Mucosa of stomach (tissue), 1 donor: Measurements from ENCODE around the gene GAMT.

Experiments
- H3K27me3 ChIP-seq: one replicate; pipeline ENCODE4 v1.7.0; 2013; ENCODE audit warnings: mild to moderate bottlenecking, low read length; ENCODE audit not compliant: control insufficient read depth, insufficient read depth
- H3K36me3 ChIP-seq: one replicate; pipeline ENCODE4 v1.7.0; 2013; ENCODE audit warnings: low read length; ENCODE audit not compliant: control insufficient read depth, insufficient read depth
- H3K4me1 ChIP-seq: one replicate; pipeline ENCODE4 v1.7.0; 2013; ENCODE audit warnings: mild to moderate bottlenecking, low read length; ENCODE audit not compliant: control insufficient read depth, insufficient read depth
- H3K4me3 ChIP-seq: one replicate; pipeline ENCODE4 v1.7.0; 2013; ENCODE audit warnings: low read length
- H3K9ac ChIP-seq: one replicate; pipeline ENCODE4 v1.7.0; 2013; ENCODE audit warnings: mild to moderate bottlenecking, low read length, moderate library complexity
- H3K9me3 ChIP-seq: one replicate; pipeline ENCODE4 v1.7.0; 2013; ENCODE audit warnings: mild to moderate bottlenecking, low read length, moderate library complexity; ENCODE audit not compliant: control insufficient read depth
- donor health status: Pancreatic carcinoma.

GAMT gene

DNA sequence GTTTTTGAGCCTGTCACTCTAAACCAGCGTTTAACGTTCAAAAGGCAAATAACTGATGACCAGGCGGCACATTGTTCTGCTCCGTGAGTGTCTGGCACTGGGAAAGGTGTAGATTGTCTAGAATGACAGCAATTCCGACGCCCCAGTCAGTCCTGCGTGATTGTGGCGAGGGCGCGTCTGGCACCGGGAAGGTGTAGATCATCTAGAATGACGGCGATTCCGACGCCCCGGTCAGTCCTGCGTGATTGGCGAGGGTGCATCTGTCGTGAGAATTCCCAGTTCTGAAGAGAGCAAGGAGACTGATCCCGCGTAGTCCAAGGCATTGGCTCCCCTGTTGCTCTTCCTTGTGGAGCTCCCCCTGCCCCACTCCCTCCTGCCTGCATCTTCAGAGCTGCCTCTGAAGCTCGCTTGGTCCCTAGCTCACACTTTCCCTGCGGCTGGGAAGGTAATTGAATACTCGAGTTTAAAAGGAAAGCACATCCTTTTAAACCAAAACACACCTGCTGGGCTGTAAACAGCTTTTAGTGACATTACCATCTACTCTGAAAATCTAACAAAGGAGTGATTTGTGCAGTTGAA is 43.7 kb downstream of the GAMT start:
- Histone ChIP-seq H3K9ac (no peak overlapping the region), H3K4me3 (no peak overlapping the region), H3K27me3 (no peaks in the 10 kb centered on the region), H3K36me3 (peaks cover 3% of the 10 kb centered on the region), H3K4me1 (peaks cover 16% of the 10 kb centered on the region), H3K9me3 (no peaks in the 10 kb centered on the region)

- Histone ChIP-seq H3K36me3 (peaks cover 3% of the 10 kb centered on the region), H3K4me3 (no peak overlapping the region), H3K27me3 (no peaks in the 10 kb centered on the region), H3K9me3 (no peaks in the 10 kb centered on the region), H3K4me1 (peaks cover 16% of the 10 kb centered on the region), H3K9ac (no peak overlapping the region)
Measured at GRCh38 chr19:1356508-1356865, 44.9 kb downstream of the GAMT start.

GRCh38 chr19:1355568-1356507 is 45.5 kb downstream of the GAMT start:
- Histone ChIP-seq H3K4me3 (peak overlapping the region; percentile 52), H3K27me3 (no peaks in the 10 kb centered on the region), H3K4me1 (peaks cover 16% of the 10 kb centered on the region), H3K9me3 (no peaks in the 10 kb centered on the region), H3K36me3 (peaks cover 3% of the 10 kb centered on the region), H3K9ac (peak overlapping the region; percentile 78)

DNA sequence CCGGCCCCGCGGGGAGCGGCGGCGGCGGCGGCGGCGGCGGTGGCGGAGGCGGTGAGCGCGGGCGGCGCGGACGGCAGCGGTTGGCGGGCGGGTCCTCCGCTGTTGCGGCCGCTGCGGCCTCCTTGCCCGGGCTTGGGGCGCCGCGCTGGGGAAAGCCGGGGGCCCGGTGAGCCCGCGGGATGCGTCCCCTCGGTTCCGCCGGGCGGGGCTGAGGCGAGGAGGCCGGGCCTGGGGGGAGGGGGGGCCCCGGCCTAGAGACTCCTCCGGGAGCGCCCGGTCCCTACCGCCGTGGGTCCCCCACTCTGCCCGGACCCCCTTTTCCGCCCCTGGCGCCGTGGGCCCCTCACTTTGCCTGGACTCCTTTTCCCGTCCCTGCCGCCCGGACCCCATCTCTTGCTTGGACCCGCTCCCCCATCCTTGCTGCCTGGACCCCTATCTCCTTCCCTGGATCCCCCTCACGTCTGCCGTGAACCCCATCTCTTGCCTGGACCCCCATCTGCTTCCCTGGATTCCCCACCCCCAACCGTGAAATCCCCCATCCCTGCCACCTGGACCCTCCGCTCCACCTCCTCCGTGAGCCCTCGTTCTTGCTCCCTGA is 46.3 kb downstream of the GAMT start:
- H3K36me3 ChIP-seq = peaks cover 3% of the 10 kb centered on the region
- H3K9me3 ChIP-seq = no peaks in the 10 kb centered on the region
- no peaks in the 10 kb centered on the region for H3K27me3 ChIP-seq
- peak overlapping the region; percentile 78 for H3K9ac ChIP-seq
- peak overlapping the region; percentile 52 for H3K4me3 ChIP-seq
- peaks cover 16% of the 10 kb centered on the region for H3K4me1 ChIP-seq

- Histone ChIP-seq H3K9ac (no peak overlapping the region), H3K27me3 (no peaks in the 10 kb centered on the region), H3K9me3 (no peaks in the 10 kb centered on the region), H3K4me3 (no peak overlapping the region), H3K4me1 (peaks cover 16% of the 10 kb centered on the region), H3K36me3 (no peaks in the 10 kb centered on the region)
Measured at GRCh38 chr19:1353144-1353543, 48.2 kb downstream of the GAMT start.

- H3K4me1 ChIP-seq = peaks cover 16% of the 10 kb centered on the region
- no peaks in the 10 kb centered on the region for H3K9me3 ChIP-seq
- H3K9ac ChIP-seq = no peak overlapping the region
- no peak overlapping the region for H3K4me3 ChIP-seq
- no peaks in the 10 kb centered on the region for H3K36me3 ChIP-seq
- no peaks in the 10 kb centered on the region for H3K27me3 ChIP-seq
Measured at GRCh38 chr19:1351381-1351851, 49.9 kb downstream of the GAMT start.

DNA sequence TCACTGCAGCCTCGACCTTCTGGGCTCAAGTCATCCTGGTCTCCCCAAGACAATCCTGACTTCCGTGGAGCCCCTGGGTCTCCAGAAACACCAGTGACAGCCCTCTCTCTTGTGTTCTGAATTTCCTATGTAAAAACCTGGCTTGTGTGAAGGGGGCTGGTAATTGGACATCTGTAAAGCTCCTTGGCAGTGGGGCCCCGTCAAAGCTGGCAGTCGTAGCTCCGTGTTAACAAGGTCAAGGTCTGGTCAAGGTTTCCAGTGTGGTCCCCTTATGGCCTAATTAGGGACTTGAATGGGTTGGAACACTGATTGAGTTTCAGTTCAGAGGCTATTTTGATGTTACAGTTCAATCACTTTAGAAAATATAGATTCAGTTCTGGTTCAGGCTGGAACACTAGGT is 50.5 kb downstream of the GAMT start:
- peaks cover 11% of the 10 kb centered on the region for H3K4me1 ChIP-seq
- H3K4me3 ChIP-seq = no peak overlapping the region
- H3K27me3 ChIP-seq = no peaks in the 10 kb centered on the region
- no peaks in the 10 kb centered on the region for H3K9me3 ChIP-seq
- H3K9ac ChIP-seq = no peak overlapping the region
- no peaks in the 10 kb centered on the region for H3K36me3 ChIP-seq

DNA sequence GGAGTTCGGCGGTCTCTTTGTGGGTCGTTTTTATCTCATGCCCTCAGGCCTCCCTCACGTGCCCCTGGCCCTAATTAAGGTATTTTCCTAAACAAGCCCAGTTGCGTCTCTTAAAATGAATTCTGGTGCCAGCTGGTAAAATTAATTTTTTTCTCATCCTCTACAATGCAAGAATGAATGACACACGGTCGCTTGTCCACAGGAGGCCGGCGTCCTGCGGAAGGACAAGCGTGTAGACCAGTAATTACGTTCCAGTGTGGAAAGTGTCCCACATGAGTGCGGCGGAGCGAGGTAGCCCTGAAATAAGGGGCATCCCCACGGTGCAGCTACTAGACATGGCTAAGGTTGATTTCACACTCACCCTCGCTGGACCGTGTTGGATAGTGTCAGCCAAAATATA is 52.1 kb downstream of the GAMT start:
- Histone ChIP-seq H3K9ac (no peak overlapping the region), H3K36me3 (no peaks in the 10 kb centered on the region), H3K4me3 (no peak overlapping the region), H3K9me3 (no peaks in the 10 kb centered on the region), H3K4me1 (peaks cover 3% of the 10 kb centered on the region), H3K27me3 (no peaks in the 10 kb centered on the region)
